ENCODE data around the gene SRSF7. TPM values are rescaled to one million over a fixed set of nuclear protein-coding genes. Genes with fewer than 3 reads are reported as not detected.

SRSF7 gene
- polyA plus RNA-seq, 1 donor, result 101 TPM

- DNase-seq (ENCODE audit: low read depth), result no peak
Measured at GRCh38 chr2:38701542-38701941, 49.6 kb downstream of the SRSF7 start.

GRCh38 chr2:38700881-38701458 lies 50.2 kb downstream of the SRSF7 start:
- no peak for DNase-seq (ENCODE audit: low read depth)

DNA sequence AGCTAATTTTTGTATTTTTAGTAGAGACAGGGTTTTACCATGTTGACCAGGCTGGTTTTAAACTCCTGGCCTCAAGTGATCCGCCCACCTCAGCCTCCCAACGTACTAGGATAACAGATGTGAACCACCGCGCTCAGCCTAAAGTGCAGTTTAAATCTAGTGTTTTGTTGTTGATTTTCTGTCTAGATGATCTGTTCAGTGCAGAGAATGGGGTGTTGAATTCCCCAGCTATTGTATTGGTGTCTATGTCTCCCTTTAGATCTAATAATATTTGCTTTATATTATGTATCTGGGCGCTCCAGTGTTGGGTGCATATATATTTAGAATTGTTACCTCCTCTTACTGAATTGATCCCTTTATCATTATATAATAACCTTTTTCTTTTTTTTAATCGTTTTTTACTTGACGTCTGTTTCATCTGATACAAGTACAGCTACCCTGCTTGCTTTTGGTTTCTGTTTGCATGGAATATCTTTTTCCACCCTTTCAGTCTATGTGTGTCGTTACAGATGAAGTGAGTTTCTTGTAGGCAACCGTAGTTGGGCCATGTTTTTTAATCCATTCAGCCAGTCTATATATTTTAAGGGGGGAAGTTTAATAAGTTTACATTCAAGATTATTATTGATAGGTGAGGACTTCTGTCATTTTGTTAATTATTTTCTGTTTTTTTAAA lies 50.9 kb downstream of the SRSF7 start:
- DNase-seq (ENCODE audit: low read depth), result no peak

- DNase-seq (ENCODE audit: low read depth), result no peak
Measured at GRCh38 chr2:38698467-38699003, 52.6 kb downstream of the SRSF7 start.

- DNase-seq (ENCODE audit: low read depth), result no peak
Measured at GRCh38 chr2:38697116-38697840, 53.9 kb downstream of the SRSF7 start.

Other genes starting within 250 kb of the SRSF7 start
- 32.0 TPM for gene HNRNPLL, start 148.4 kb downstream of the SRSF7 start, polyA plus RNA-seq (ENCODE audit: insufficient read length)
- gene GALM, start 85.2 kb downstream of the SRSF7 start, polyA plus RNA-seq (ENCODE audit: insufficient read length), result 11.8 TPM
- 13.0 TPM for gene GEMIN6, start 26.8 kb upstream of the SRSF7 start, polyA plus RNA-seq (ENCODE audit: insufficient read length)
- gene DHX57, start 124.6 kb upstream of the SRSF7 start, polyA plus RNA-seq (ENCODE audit: insufficient read length), result 17.0 TPM
- 8.6 TPM for gene MORN2, start 124.6 kb upstream of the SRSF7 start, polyA plus RNA-seq (ENCODE audit: insufficient read length)
- gene ARHGEF33, start 138.5 kb upstream of the SRSF7 start, polyA plus RNA-seq (ENCODE audit: insufficient read length), result 1.5 TPM

Data from forelimb muscle (tissue), 1 donor.